Endothelial cell of umbilical vein (primary cell): ENCODE measurements around the gene EXOC3L1. TPM values are rescaled to one million over a fixed set of nuclear protein-coding genes. Genes with fewer than 3 reads are reported as not detected.

Experiments
- BruUV-seq: library from RNA; stranded (reverse); fragments of 400-500 nt; replicated peaks from 2 replicates; lab custom pipeline; 2021; lab: Mats Ljungman, UMichigan
- CTCF ChIA-PET: fragments of 300-600, 350-600 bp; sonication (Branson Sonifier 250); formaldehyde crosslinking; loops from one replicate; lab custom pipeline; 2021; ENCODE audit warnings: antibody characterized with exemption, inconsistent platforms; lab: Charles Lee
- POLR2A ChIA-PET: fragments of 300-600, 350-600 bp; sonication (Branson Sonifier 250); formaldehyde crosslinking; loops from one replicate; lab custom pipeline; 2021; ENCODE audit warnings: antibody characterized with exemption, inconsistent platforms; lab: Charles Lee
- DNase-seq: peaks from one replicate; pipeline ENCODE4 v3.0.0-alpha.2; 2011; ENCODE audit warnings: low read depth, low spot score
- FAIRE-seq: peaks from 2 replicates; lab custom pipeline; 2011; peaks lifted over from hg19 to GRCh38; lab: Jason Lieb, UNC
- H2AFZ ChIP-seq: 2 replicates; pipeline ENCODE4 v1.6.0; 2012; ENCODE audit warnings: low read depth, low read length, control low read depth, inconsistent platforms
- H3K27ac ChIP-seq: 2 replicates; pipeline ENCODE4 v1.5.1; 2011; ENCODE audit warnings: low read depth, mild to moderate bottlenecking, control low read depth, low read length, moderate library complexity; ENCODE audit not compliant: insufficient read depth
- H3K27me3 ChIP-seq, 2 experiments: 2 replicates each; pipeline versions ENCODE4 v1.6.0 to v1.6.1; 2011; ENCODE audit warnings: low read length in 2 of 2, mixed read lengths in 1 of 2; ENCODE audit not compliant: control insufficient read depth in 2 of 2, insufficient read depth in 2 of 2
- H3K36me3 ChIP-seq, 2 experiments: 2 replicates in 1 of 2; 3 replicates in 1 of 2; pipeline ENCODE4 v1.5.1; 2011; ENCODE audit warnings: low read length in 2 of 2, mild to moderate bottlenecking in 1 of 2, moderate library complexity in 1 of 2; ENCODE audit not compliant: control insufficient read depth in 2 of 2, insufficient read depth in 2 of 2; ENCODE audit errors: extremely low read depth in 1 of 2
- H3K4me1 ChIP-seq: 3 replicates; pipeline ENCODE4 v1.5.1; 2011; ENCODE audit warnings: mild to moderate bottlenecking, low read length; ENCODE audit not compliant: control insufficient read depth, insufficient read depth; ENCODE audit errors: extremely low read depth
- H3K4me2 ChIP-seq: 2 replicates; pipeline ENCODE4 v1.6.1; 2011; ENCODE audit warnings: low read length, control low read depth, mixed read lengths; ENCODE audit not compliant: insufficient read depth
- H3K4me3 ChIP-seq, 3 experiments: fragments of 200-600 bp in 1 of 3; sonication (generic), shearing (Covaris generic) in 1 of 3; replicated peaks in 1 of 3; 2 replicates each; pipeline ENCODE4 v1.5.1; 2011 to 2016; ENCODE audit warnings: control low read depth in 3 of 3, low read length in 3 of 3, mild to moderate bottlenecking in 2 of 3, inconsistent platforms in 1 of 3, low read depth in 1 of 3, moderate library complexity in 1 of 3; ENCODE audit not compliant: insufficient read depth in 1 of 3
- H3K79me2 ChIP-seq: 2 replicates; pipeline ENCODE4 v1.6.0; 2012; ENCODE audit warnings: low read length, inconsistent platforms; ENCODE audit not compliant: control insufficient read depth, insufficient read depth
- H3K9ac ChIP-seq: replicated peaks from 2 replicates; pipeline ENCODE3; 2011; ENCODE audit warnings: low read length, control low read depth; ENCODE audit not compliant: insufficient read depth; ENCODE audit errors: extremely low read depth
- H3K9me1 ChIP-seq: replicated peaks from 3 replicates; pipeline ENCODE4 v1.6.0; 2011; ENCODE audit warnings: mild to moderate bottlenecking, low read length; ENCODE audit not compliant: control insufficient read depth, insufficient read depth; ENCODE audit errors: extremely low read depth
- H3K9me3 ChIP-seq: replicated peaks from 2 replicates; pipeline ENCODE4 v1.5.1; 2012; ENCODE audit warnings: low read length, inconsistent platforms; ENCODE audit not compliant: control insufficient read depth, insufficient read depth
- H4K20me1 ChIP-seq: replicated peaks from 2 replicates; pipeline ENCODE3; 2011; ENCODE audit warnings: mild to moderate bottlenecking, low read length; ENCODE audit not compliant: control insufficient read depth, insufficient read depth; ENCODE audit errors: extremely low read depth
- CTCF ChIP-seq, 2 donors: IDR thresholded peaks; 1 replicate in 1 of 2; 2 replicates in 1 of 2; pipeline ENCODE4 v1.5.1; 2011; ENCODE audit warnings: low read length in 2 of 2, mild to moderate bottlenecking in 2 of 2, moderate library complexity in 2 of 2, control low read depth in 1 of 2, inconsistent platforms in 1 of 2, low read depth in 1 of 2; ENCODE audit not compliant: insufficient read depth in 1 of 2; ENCODE audit errors: extremely low read depth in 1 of 2
- EZH2 ChIP-seq: IDR thresholded peaks from 2 replicates; pipeline ENCODE4 v1.6.1; 2012; ENCODE audit warnings: borderline replicate concordance, low read depth, mild to moderate bottlenecking, moderate library complexity, low read length, inconsistent platforms; ENCODE audit not compliant: severe bottlenecking
- FOS ChIP-seq: IDR thresholded peaks from 2 replicates; pipeline ENCODE4 v1.6.1; 2011; ENCODE audit warnings: mild to moderate bottlenecking, low read length, moderate library complexity, borderline replicate concordance; ENCODE audit not compliant: insufficient read depth
- GATA2 ChIP-seq: IDR thresholded peaks from 2 replicates; pipeline ENCODE4 v1.7.0; 2011; ENCODE audit warnings: low read depth, mild to moderate bottlenecking, moderate library complexity, mixed read lengths, low read length; ENCODE audit not compliant: insufficient read length, insufficient read depth
- JUN ChIP-seq: IDR thresholded peaks from 2 replicates; pipeline ENCODE4 v1.6.1; 2011; ENCODE audit warnings: borderline replicate concordance, low read depth; ENCODE audit not compliant: insufficient read length, insufficient read depth
- MAX ChIP-seq: IDR thresholded peaks from 2 replicates; pipeline ENCODE4 v1.6.1; 2011; ENCODE audit not compliant: insufficient read depth, insufficient read length
- MYC ChIP-seq: IDR thresholded peaks from one replicate; pipeline ENCODE4 v1.6.1; 2011; ENCODE audit warnings: mild to moderate bottlenecking, low read depth, low read length
- POLR2A ChIP-seq: IDR thresholded peaks from 2 replicates; pipeline ENCODE4 v1.6.1; 2012; ENCODE audit warnings: low read depth, mild to moderate bottlenecking, control low read depth, low read length
- POLR2AphosphoS5 ChIP-seq: IDR thresholded peaks from 2 replicates; pipeline ENCODE4 v1.6.1; 2012; ENCODE audit warnings: low read depth, mild to moderate bottlenecking, control low read depth, low read length, moderate library complexity; ENCODE audit not compliant: insufficient read depth
- dilution Hi-C: fragments of 300-500 bp; cut with MboI; formaldehyde crosslinking; loops from one replicate; pipeline ENCODE4 v1.15.0; 2019; ENCODE audit warnings: low sequenced_read_pairs; ENCODE audit not compliant: extremely low pct_ligation_motif_present
- intact Hi-C: fragments of 100-400 bp; cut with micrococcal nuclease; formaldehyde crosslinking; loops from one replicate; pipeline ENCODE4 v1.10.0; 2022
- polyA plus RNA-seq, 4 experiments: library from polyadenylated mRNA; depleted of rRNA in 3 of 4; stranded (reverse) in 3 of 4; unstranded in 1 of 4; fragments of >200 nt; gene quantifications; 2 replicates each; pipeline versions ENCODE4 v1.2.1 to v1.2.3, GENCODE V29; 2011 to 2012; ENCODE audit warnings: missing spikeins in 1 of 4
- total RNA-seq: library from RNA; stranded (reverse); gene quantifications from 2 replicates; pipeline ENCODE4 v1.2.3, GENCODE V29; 2021

The EXOC3L1 gene
- total and polyA plus RNA-seq, 2 donors (not counting 3 experiments of a cell fraction or from before 2014, with no cell fraction given), result 10.8 to 11.6 TPM

GRCh38 chr16:67188323-67188722 lies 1.6 kb downstream of the EXOC3L1 start:
- ChIA-PET CTCF (interaction anchor here (0.7 to 3.5 kb wide), 4 partner anchors 10 to 234 kb away, joined by 3 to 15 read pairs (median 7); partner anchors contain the start of gene ELMO3), POLR2A (no interaction called here)
- dilution Hi-C loops (no loop called here), intact Hi-C loops (no loop called here)
- Histone ChIP-seq H2AFZ (no peak overlapping the region), H3K36me3 (no peaks in the 10 kb centered on the region), H3K4me3 (no peak overlapping the region), H3K27ac (no peak overlapping the region), H3K4me2 (no peak overlapping the region), H3K9ac (no peak overlapping the region), H4K20me1 (no peaks in the 10 kb centered on the region), H3K27me3 (no peaks in the 10 kb centered on the region), H3K9me3 (no peaks in the 10 kb centered on the region), H3K79me2 (peaks cover 13% of the 10 kb centered on the region), H3K4me1 (peaks cover 36% of the 10 kb centered on the region), H3K9me1 (no peaks in the 10 kb centered on the region)
- DNase-seq (no peak), FAIRE-seq (no peak)
- BruUV-seq, result no TSS peak
- TF ChIP-seq POLR2A (no peak), CTCF (IDR thresholded peaks at IDR 0.05; ENCODE audit: extremely low read depth in 1 of 2, insufficient read depth in 1 of 2, low read depth in 1 of 2, low read length in 2 of 2) (no peak), MYC (no peak), MAX (no peak), JUN (no peak), GATA2 (no peak), POLR2AphosphoS5 (no peak), FOS (no peak), EZH2 (no peak)
